ENCODE measurements around the gene TDRD12.
"Not testable (repeated sequence)": the region's sequence is repeated elsewhere in the genome, so short reads cannot be mapped to it uniquely, and the experiment has no call there.

TDRD12 gene

GRCh38 chr19:32719611-32720059 lies at the start of gene TDRD12:
TSS of gene TDRD12 (plus strand) at chr19:32719767. CDS start at chr19:32720073, 306 bp downstream.
- FAIRE-seq: no peak

- FAIRE-seq: no peak
Measured at GRCh38 chr19:32671883-32672593, 47.5 kb upstream of the TDRD12 start.

- no peak for FAIRE-seq
Measured at GRCh38 chr19:32672841-32673240, 46.7 kb upstream of the TDRD12 start.

- FAIRE-seq: no peak
Measured at GRCh38 chr19:32673573-32673972, 46.0 kb upstream of the TDRD12 start.

GRCh38 chr19:32674153-32674930 lies 45.2 kb upstream of the TDRD12 start:
- no peak for FAIRE-seq

- peak; percentile 96 for FAIRE-seq
Measured at GRCh38 chr19:32674931-32675719, 44.4 kb upstream of the TDRD12 start, which contains the start of gene ANKRD27. TSS of gene ANKRD27 (minus strand) at chr19:32675180. CDS start at chr19:32659015, 16,165 bp downstream.

- FAIRE-seq: no peak
Measured at GRCh38 chr19:32675720-32676185, 43.8 kb upstream of the TDRD12 start, which contains the start of gene RGS9BP. TSS of gene RGS9BP (plus strand) at chr19:32675848. CDS start at chr19:32676264, 416 bp downstream.

- no peak for FAIRE-seq
Measured at GRCh38 chr19:32676186-32676894, 43.2 kb upstream of the TDRD12 start.

GRCh38 chr19:32676895-32677359 lies 42.6 kb upstream of the TDRD12 start:
- FAIRE-seq: no peak

GRCh38 chr19:32677657-32678056 lies 41.9 kb upstream of the TDRD12 start:
- FAIRE-seq: no peak

GRCh38 chr19:32680986-32681385 lies 38.6 kb upstream of the TDRD12 start:
- FAIRE-seq: no peak

GRCh38 chr19:32682317-32682716 lies 37.2 kb upstream of the TDRD12 start:
- FAIRE-seq: no peak

GRCh38 chr19:32686847-32687475 lies 32.6 kb upstream of the TDRD12 start:
- no peak for FAIRE-seq

GRCh38 chr19:32687681-32688080 lies 31.9 kb upstream of the TDRD12 start:
- no peak for FAIRE-seq

- no peak for FAIRE-seq
Measured at GRCh38 chr19:32688311-32688710, 31.3 kb upstream of the TDRD12 start.

- FAIRE-seq: no peak
Measured at GRCh38 chr19:32691291-32691951, 28.1 kb upstream of the TDRD12 start, which contains the start of gene NUDT19. TSS of gene NUDT19 (plus strand) at chr19:32691821. CDS start at chr19:32691961, 140 bp downstream.

- no peak for FAIRE-seq
Measured at GRCh38 chr19:32691952-32692726, 27.4 kb upstream of the TDRD12 start.

- FAIRE-seq: no peak
Measured at GRCh38 chr19:32692727-32693061, 26.9 kb upstream of the TDRD12 start.

- not testable (repeated sequence) for FAIRE-seq
Measured at GRCh38 chr19:32693151-32694108, 26.1 kb upstream of the TDRD12 start.
